HG03442 (cell line): ENCODE measurements around the gene RNPEPL1.

ENCODE experiments used
- ATAC-seq: cut with Tn5 transposase; IDR thresholded peaks from one replicate; pipeline ENCODE4 v1.9.1; 2021; ENCODE audit warnings: mild to moderate bottlenecking, moderate library complexity; ENCODE audit not compliant: unreplicated experiment

Gene RNPEPL1

GRCh38 chr2:240575101-240575965 is 7.0 kb downstream of the RNPEPL1 start:
- no peak for ATAC-seq

- no peak for ATAC-seq
Measured at GRCh38 chr2:240576036-240576435, 7.8 kb downstream of the RNPEPL1 start.

GRCh38 chr2:240576436-240577205 is 8.3 kb downstream of the RNPEPL1 start:
- no peak for ATAC-seq

DNA sequence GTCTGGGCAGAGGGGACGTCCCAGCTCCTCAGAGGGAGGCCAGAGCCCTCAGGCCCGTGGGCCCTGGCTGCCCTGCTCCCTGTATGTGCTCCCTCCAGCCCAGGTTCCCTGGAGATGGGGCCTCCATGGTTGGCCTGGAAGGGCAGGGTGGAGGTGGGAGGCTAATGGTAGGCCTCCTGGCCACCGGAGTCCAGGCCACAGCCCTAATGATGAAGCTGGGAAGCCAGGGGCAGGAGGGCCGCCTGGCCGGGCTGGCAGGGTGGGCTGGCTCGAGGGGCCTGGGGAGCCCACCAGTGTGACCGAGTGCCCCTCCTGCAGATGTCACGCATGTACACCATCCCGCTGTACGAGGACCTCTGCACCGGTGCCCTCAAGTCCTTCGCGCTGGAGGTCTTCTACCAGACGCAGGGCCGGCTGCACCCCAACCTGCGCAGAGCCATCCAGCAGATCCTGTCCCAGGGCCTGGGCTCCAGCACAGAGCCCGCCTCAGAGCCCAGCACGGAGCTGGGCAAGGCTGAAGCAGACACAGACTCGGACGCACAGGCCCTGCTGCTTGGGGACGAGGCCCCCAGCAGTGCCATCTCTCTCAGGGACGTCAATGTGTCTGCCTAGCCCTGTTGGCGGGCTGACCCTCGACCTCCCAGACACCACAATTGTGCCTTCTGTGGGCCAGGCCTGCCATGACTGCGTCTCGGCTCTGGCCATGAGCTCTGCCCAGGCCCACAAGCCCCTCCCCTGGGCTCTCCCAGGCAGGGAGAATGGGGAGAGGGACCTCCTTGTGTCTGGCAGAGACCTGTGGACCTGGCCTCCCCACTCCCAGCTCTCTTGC is 9.2 kb downstream of the RNPEPL1 start:
- ATAC-seq = no peak

DNA sequence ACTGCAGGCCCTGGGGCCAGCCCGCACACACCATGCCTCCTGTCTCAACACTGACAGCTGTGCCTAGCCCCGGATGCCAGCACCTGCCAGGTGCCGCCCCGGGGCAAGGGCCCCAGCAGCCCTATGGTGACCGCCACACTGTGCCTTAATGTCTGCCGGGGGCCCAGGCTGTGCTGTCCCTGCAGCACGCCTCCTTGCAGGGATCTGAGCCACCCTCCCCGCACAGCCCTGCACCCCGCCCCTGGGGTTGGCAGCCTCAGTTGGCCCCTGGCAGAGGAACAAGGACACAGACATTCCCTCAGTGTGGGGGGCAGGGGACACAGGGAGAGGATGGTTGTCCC is 9.8 kb downstream of the RNPEPL1 start:
- ATAC-seq = no peak

GRCh38 chr2:240578488-240578887 is 10.2 kb downstream of the RNPEPL1 start:
- no peak for ATAC-seq

DNA sequence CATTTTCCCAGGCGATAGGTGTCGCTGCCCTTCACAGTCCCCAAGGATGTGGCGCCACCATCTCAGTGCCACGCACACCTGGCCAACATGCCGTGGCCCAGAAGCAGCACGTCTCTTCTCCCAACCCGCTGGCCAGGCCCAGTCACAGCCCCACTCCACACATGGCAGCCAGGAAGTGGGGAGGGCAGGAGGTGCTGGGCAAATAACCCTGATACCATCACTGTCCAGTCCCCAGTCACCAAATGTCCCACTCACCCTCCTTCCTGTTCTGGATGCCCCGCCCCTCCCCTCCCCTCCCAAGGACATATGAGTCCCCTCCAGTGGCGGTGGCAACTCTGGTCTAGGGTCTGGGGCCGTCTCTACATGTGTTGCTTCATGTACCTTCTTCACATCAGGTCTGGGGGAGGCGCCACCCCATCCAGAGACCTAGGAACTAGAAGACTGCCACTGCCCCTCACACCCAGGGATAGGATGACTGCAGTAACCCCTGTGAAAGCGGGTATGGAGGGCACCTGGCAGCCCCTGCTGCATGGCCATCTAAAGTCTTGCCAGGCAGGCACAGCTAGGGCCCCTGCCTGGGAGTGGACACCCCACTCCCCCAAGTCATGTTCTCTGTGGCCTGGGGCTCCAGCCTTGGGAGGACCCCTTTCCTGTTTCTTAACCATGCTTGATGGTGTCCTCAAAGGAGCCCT is 10.9 kb downstream of the RNPEPL1 start:
- no peak for ATAC-seq

DNA sequence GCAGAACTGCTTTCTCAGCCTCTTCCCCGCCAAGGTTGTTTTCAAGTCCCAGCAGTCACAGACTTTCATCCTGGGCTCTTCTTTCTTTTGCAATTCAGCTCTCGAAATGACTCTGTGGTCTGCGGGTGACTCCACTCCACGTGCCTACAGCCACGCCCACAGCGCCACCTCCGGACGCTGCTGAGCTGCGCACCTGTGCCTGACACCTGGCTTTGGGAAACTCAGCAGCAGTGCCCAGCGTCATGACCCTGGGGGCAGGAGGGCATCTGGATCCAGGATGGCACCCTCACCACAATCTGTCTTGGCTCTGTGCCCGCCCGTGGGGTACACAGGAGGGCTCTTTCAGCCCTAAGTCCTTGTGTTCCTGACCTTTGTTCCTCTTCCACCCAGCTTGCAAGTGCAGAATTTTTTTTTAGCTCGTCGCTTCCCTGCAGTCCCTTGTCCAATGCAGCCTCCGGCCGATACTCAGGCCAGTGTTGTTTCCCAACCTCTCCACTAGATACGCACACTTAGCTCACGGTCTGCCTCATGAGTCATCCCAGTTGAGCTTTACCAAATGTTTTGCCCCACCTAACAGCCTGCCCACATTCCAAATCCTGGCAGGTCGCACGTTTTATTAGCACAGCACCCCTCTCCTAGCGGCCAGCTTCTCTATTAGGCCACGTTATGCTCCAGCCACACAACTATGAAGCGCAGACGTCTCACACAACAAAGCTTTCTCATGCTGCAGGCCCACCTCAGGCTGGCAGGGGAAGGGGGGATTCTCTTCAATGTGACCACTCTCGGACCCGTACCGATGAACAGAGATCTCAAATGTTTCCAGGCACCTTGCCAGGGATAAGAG is 11.7 kb downstream of the RNPEPL1 start:
- no peak for ATAC-seq

- no peak for ATAC-seq
Measured at GRCh38 chr2:240581811-240582210, 13.5 kb downstream of the RNPEPL1 start.

- ATAC-seq = no peak
Measured at GRCh38 chr2:240582781-240583180, 14.5 kb downstream of the RNPEPL1 start.

- no peak for ATAC-seq
Measured at GRCh38 chr2:240583774-240584173, 15.5 kb downstream of the RNPEPL1 start.

DNA sequence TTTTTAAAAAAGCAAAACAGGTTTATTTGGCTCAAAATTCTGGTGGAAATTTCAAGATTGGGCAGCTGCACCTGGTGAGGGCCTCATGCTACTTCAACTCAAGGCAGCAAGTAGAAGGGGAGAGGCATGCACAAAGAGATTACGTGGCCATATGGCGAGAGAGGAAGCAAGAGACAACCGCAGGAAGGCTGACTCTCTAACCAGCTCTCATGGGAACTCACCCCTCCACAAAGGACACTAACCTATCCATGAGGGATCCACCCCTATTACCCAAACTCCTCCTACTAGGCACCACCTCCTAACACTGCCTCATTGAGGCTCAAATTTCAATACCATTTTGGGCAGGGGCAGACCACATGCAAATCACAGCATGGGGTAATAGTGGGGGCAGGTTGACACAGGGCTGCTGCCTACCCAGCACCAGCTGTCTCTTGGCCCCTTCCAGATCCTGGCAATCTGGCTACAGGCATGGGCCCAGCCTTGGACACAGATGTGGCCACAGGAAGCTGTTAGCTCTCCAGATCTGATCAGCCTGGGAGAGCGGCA is 16.3 kb downstream of the RNPEPL1 start:
- peak; percentile 50 for ATAC-seq

DNA sequence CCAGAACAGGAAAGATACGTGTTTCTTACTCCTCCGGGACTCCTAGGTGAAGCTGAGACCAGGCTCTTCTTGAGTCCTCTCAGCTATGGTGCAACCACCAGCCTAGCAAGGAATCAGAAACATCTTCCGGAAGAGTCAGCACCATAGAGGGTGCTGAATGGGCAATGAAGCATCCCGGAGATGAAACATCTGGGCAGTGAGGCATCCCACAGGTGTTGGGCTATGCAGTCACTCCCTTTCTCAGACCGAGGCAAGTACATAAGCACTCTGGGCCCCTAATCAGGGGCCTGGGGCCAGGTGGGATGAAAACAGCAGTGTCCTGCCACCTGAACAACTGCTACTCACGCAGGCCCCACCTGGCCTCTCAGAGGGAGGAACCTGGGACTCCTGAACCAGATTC is 16.8 kb downstream of the RNPEPL1 start:
- peak; percentile 19 for ATAC-seq

- ATAC-seq = no peak
Measured at GRCh38 chr2:240585681-240586197, 17.5 kb downstream of the RNPEPL1 start.

- ATAC-seq = peak; percentile 46
Measured at GRCh38 chr2:240586198-240586918, 18.1 kb downstream of the RNPEPL1 start, which contains the start of gene CAPN10. CAPN10 (plus strand) TSS chr2:240586734; CDS start chr2:240586912, 178 bp downstream.

DNA sequence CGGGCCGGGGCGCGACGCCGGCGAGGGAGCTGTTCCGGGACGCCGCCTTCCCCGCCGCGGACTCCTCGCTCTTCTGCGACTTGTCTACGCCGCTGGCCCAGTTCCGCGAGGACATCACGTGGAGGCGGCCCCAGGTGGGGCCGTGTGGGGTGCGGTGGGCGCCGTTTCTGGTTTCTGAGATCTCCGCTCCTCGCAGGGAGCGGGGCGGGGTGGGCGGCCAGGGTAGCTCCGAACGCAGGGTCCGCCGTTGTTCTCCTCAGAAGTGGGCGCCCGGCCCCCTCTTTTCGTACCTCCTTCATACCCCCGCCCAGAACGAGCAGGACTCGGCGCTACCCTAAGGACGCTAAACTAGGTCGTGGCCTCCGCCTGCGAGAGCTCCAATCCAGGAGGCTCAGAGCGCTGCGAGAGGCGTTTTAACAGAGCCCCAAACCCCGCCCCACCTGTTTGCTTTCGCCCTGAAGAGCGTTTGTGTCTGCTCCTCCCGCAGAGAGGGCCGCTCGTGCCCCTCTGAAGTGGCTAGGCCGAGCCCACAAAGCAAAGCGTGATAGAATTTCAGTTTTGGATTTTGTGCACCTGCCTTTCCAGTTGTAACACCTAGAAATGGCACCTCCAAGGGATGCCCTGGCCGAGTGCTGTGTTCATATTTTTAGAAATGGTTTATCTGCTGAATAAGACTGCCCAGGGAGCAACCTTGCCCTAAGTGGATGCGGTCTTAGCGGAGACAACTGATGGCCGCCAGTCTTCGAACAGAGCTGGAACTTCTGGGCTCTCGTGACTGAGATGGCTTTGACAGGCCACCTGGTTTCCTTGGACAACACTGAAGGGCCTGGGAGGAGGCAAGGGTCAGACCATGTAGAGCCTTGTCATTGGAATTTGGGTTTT is 18.9 kb downstream of the RNPEPL1 start:
- peak; percentile 12 for ATAC-seq

DNA sequence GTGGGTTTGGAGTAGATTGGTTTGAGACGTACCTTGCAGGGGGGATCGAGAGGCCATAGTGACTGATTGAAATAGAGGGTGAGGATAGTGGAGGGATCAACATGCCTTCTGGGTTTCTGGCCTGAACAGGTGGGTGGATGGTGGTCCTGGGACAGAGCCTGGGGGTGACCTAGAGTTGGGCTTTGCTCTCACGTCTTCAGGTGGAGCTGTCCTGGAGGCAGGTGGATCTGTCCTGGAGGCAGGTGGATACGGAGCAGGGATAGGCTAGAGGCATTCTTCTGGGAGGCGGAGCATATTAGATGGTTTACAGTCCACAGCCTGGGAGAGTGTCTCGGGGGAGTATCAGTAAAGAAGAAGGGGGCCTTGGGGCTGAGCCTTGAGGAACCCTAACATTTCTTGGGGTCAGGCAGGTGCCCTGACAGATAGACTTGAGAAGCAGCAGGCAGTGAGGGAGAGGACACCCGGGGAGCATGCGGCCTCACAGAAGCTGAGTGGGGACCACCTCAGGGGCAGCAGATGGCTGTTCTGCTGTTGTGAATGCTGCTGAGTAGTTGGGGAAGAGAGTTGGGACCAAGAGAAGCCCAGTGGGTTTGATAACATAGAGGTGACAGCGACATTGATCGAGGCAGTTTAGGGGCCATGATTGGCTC is 19.8 kb downstream of the RNPEPL1 start:
- ATAC-seq = no peak
